Renal cortical epithelial cell (primary cell): ENCODE measurements around the gene ITGB1BP1. TPM values are rescaled to one million over a fixed set of nuclear protein-coding genes. Genes with fewer than 3 reads are reported as not detected.

Source experiments
- DNase-seq: peaks from one replicate; pipeline ENCODE4 v3.0.0-alpha.2; 2011; ENCODE audit warnings: low read depth
- total RNA-seq: library from RNA; depleted of rRNA; stranded (reverse); fragments of >200 nt; gene quantifications from 2 replicates; pipeline ENCODE4 v1.2.3, GENCODE V29; 2014

The ITGB1BP1 gene
- total RNA-seq, 1 donor from 2014 or later, result 49.5 TPM

GRCh38 chr2:9424447-9425164, 1.3 kb upstream of the ITGB1BP1 start:
- DNase-seq, result no peak

GRCh38 chr2:9423922-9424272, 569 bp upstream of the ITGB1BP1 start:
- peak; percentile 32 for DNase-seq

GRCh38 chr2:9422321-9423099, 818 bp downstream of the ITGB1BP1 start:
- DNase-seq, result no peak

- no peak for DNase-seq
Measured at GRCh38 chr2:9420495-9420894, 2.8 kb downstream of the ITGB1BP1 start.

GRCh38 chr2:9419541-9419940, 3.8 kb downstream of the ITGB1BP1 start:
- DNase-seq, result no peak

GRCh38 chr2:9418746-9419145, 4.6 kb downstream of the ITGB1BP1 start:
- no peak for DNase-seq

GRCh38 chr2:9417725-9418124, 5.6 kb downstream of the ITGB1BP1 start:
- no peak for DNase-seq

GRCh38 chr2:9416962-9417316, 6.4 kb downstream of the ITGB1BP1 start:
- no peak for DNase-seq

GRCh38 chr2:9416267-9416961, 6.9 kb downstream of the ITGB1BP1 start:
- DNase-seq, result peak; percentile 38

GRCh38 chr2:9415516-9416169, 7.7 kb downstream of the ITGB1BP1 start:
- no peak for DNase-seq

- DNase-seq, result no peak
Measured at GRCh38 chr2:9412781-9413180, 10.5 kb downstream of the ITGB1BP1 start.

- DNase-seq, result no peak
Measured at GRCh38 chr2:9410108-9410507, 13.2 kb downstream of the ITGB1BP1 start.

GRCh38 chr2:9408641-9409151, 14.6 kb downstream of the ITGB1BP1 start:
- DNase-seq, result peak; percentile 32

- DNase-seq, result no peak
Measured at GRCh38 chr2:9407363-9407811, 15.9 kb downstream of the ITGB1BP1 start.

- DNase-seq, result no peak
Measured at GRCh38 chr2:9406529-9407362, 16.6 kb downstream of the ITGB1BP1 start.

GRCh38 chr2:9405636-9406035, 17.7 kb downstream of the ITGB1BP1 start:
- no peak for DNase-seq

- DNase-seq, result no peak
Measured at GRCh38 chr2:9404451-9404850, 18.9 kb downstream of the ITGB1BP1 start.

GRCh38 chr2:9403924-9404323, 19.4 kb downstream of the ITGB1BP1 start:
- DNase-seq, result peak; percentile 36

GRCh38 chr2:9401646-9402371, 21.5 kb downstream of the ITGB1BP1 start:
- DNase-seq, result no peak

GRCh38 chr2:9401059-9401547, 22.2 kb downstream of the ITGB1BP1 start:
- no peak for DNase-seq
